ENCODE results near the gene SDF4. TPM values are rescaled to one million over a fixed set of nuclear protein-coding genes. Genes with fewer than 3 reads are reported as not detected.

SDF4 gene
- total and polyA plus RNA-seq, 2 donors (not counting 1 experiment from before 2014, with no cell fraction given) = 100 to 143 TPM

GRCh38 chr1:1169429-1170214 is 62.2 kb downstream of the SDF4 start:
- H3K9me3 Mint-ChIP-seq (ENCODE audit: insufficient read depth) = no peaks in the 10 kb centered on the region
- Histone ChIP-seq H3K4me3 (ENCODE audit: control extremely low read depth in 1 of 5, extremely low read depth in 1 of 5, insufficient read depth in 1 of 5, low read depth in 2 of 5, low read length in 4 of 5) (no peak overlapping the region), H4K20me1 (ENCODE audit: control insufficient read depth, insufficient read depth, low read length, poor library complexity, severe bottlenecking) (no peaks in the 10 kb centered on the region), H3K9me3 (ENCODE audit: control extremely low read depth in 1 of 3, control insufficient read depth in 2 of 3, insufficient read depth in 1 of 3, low read length in 2 of 3) (peaks cover 0 to 6% (median 0%) of the 10 kb centered on the region in 3 donors), H3K79me2 (ENCODE audit: control insufficient read depth, insufficient read depth, low read length) (no peaks in the 10 kb centered on the region), H3K4me1 (ENCODE audit: control insufficient read depth in 2 of 2, insufficient read depth in 2 of 2, low read length in 2 of 2) (peaks cover 51 to 59% of the 10 kb centered on the region in 2 donors), H3K27me3 (replicated peaks in 1 of 4; ENCODE audit: control extremely low read depth in 1 of 4, control insufficient read depth in 3 of 4, insufficient read depth in 4 of 4, low read length in 3 of 4) (peaks cover 0 to 24% (median 4%) of the 10 kb centered on the region in 4 experiments), H3K36me3 (replicated peaks in 1 of 2; ENCODE audit: control extremely low read depth in 1 of 2, control insufficient read depth in 1 of 2, extremely low read depth in 1 of 2, insufficient read depth in 2 of 2, low read length in 1 of 2) (no peaks in the 10 kb centered on the region), H3K4me2 (replicated peaks; ENCODE audit: low read depth, low read length, poor library complexity, severe bottlenecking) (peak overlapping the region; percentile 77), H3K27ac (ENCODE audit: low read length in 2 of 2) (no peak overlapping the region), H3K9ac (ENCODE audit: low read length) (no peak overlapping the region), H2AFZ (ENCODE audit: insufficient read depth, low read depth, low read length, poor library complexity, severe bottlenecking) (no peak overlapping the region)
- intact Hi-C loops (cut with micrococcal nuclease) = loop anchor here (5.0 kb wide), 1 partner anchor 47 kb away; no protein-coding TSS in a partner anchor
- TF ChIP-seq EZH2 (IDR thresholded peaks at IDR 0.05; ENCODE audit: borderline replicate concordance, insufficient read depth, low read depth, low read length, poor library complexity, severe bottlenecking) (no peak), CTCF (IDR thresholded peaks at IDR 0.05) (no peak)
- no peaks in the 10 kb centered on the region for H3K27me3 Mint-ChIP-seq
- POLR2A ChIA-PET = interaction anchor here (0.6 to 2.3 kb wide), 4 partner anchors 12 to 41 kb away, joined by 3 to 14 read pairs (median 4); no protein-coding TSS in a partner anchor
- ATAC-seq (ENCODE audit: low read depth) (no peak), DNase-seq (no peak)
- peak overlapping the region; percentile 63 for H3K4me3 Mint-ChIP-seq
- 60% methylated on average over 28 of the region's 32 CpGs for WGBS (ENCODE audit: insufficient coverage)
- H3K27ac Mint-ChIP-seq = no peak overlapping the region
- CTCF ChIA-PET = interaction anchor here (1.2 to 1.8 kb wide), 4 partner anchors 10 to 48 kb away, joined by 3 to 5 read pairs (median 3); no protein-coding TSS in a partner anchor
- H3K4me1 Mint-ChIP-seq = peaks cover 39% of the 10 kb centered on the region

Data from B cell (primary cell).